ENCODE measurements around the gene PLEKHG4B. TPM values are rescaled to one million over a fixed set of nuclear protein-coding genes. Genes with fewer than 3 reads are reported as not detected.

PLEKHG4B gene
- total and polyA plus RNA-seq, 2 of the 8 experiments (the other 6 are each of a cell fraction or from before 2014, with no cell fraction given) = 31.1 to 43.6 TPM

- no peak for TF ChIP-seq EP300 (IDR thresholded peaks at IDR 0.05; ENCODE audit: borderline replicate concordance in 1 of 2, low read depth in 2 of 2, low read length in 2 of 2)
Observed at GRCh38 chr5:92401-93220, 643 bp downstream of the PLEKHG4B start (continued).
